ENCODE measurements around the gene WDR91. TPM values are rescaled to one million over a fixed set of nuclear protein-coding genes. Genes with fewer than 3 reads are reported as not detected.

WDR91 gene
- total and polyA plus RNA-seq, 2 donors (not counting 3 experiments of a cell fraction or from before 2014, with no cell fraction given) = 6.7 to 7.0 TPM

DNA sequence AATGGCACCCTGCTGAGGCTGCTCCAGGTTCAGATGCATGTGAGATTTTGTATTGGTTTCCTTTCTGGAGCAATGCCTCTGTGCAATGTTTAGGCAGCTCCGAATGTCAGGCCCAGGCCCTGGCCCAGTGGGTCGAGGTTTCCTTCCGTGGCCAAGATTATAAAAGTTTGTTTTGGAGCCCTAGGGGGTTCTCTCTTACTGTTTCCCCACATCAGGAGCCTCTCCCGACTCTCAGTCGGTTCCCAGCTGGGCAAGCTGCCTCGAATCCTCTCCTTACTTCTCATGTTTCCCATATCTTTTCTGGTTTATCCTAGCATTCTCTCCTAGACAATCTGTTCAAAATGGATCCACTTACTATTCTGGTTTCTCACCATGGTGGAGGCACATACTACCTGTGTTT lies 52.5 kb downstream of the WDR91 start:
- POLR2A ChIA-PET = no interaction called here

More for the DNA sequence above, 52.5 kb downstream of the WDR91 start:
- no peaks in the 10 kb centered on the region for H3K9me3 ChIP-seq (replicated peaks; ENCODE audit: control insufficient read depth, insufficient read depth, low read length)
- no peaks in the 10 kb centered on the region for H3K27me3 ChIP-seq (ENCODE audit: control insufficient read depth in 2 of 2, insufficient read depth in 2 of 2, low read length in 2 of 2)
- no peaks in the 10 kb centered on the region for H3K79me2 ChIP-seq (ENCODE audit: control insufficient read depth, insufficient read depth, low read length)
- H3K36me3 ChIP-seq (ENCODE audit: control insufficient read depth in 2 of 2, extremely low read depth in 1 of 2, insufficient read depth in 2 of 2, low read length in 2 of 2) = no peaks in the 10 kb centered on the region
- H3K4me1 ChIP-seq (ENCODE audit: control insufficient read depth, extremely low read depth, insufficient read depth, low read length) = peaks cover 33% of the 10 kb centered on the region
- no peak overlapping the region for H3K27ac ChIP-seq (ENCODE audit: insufficient read depth, low read depth, low read length)
- intact Hi-C loops (cut with micrococcal nuclease) = no loop called here
- CTCF ChIA-PET = interaction anchor here (2.5 to 2.8 kb wide), 2 partner anchors 12 to 172 kb away, joined by 12 to 19 read pairs; partner anchors contain the start of genes AGBL3 and TMEM140
- BruUV-seq (replicated peaks) = no TSS peak
- no peak overlapping the region for H3K9ac ChIP-seq (replicated peaks; ENCODE audit: extremely low read depth, insufficient read depth, low read length)
- dilution Hi-C loops (cut with MboI; ENCODE audit: extremely low pct_ligation_motif_present, low sequenced_read_pairs) = no loop called here
- TF ChIP-seq JUN (IDR thresholded peaks at IDR 0.05; ENCODE audit: borderline replicate concordance, insufficient read depth, insufficient read length, low read depth) (no peak), POLR2A (IDR thresholded peaks at IDR 0.05; ENCODE audit: low read depth, low read length) (no peak), MYC (IDR thresholded peaks at IDR 0.05; ENCODE audit: low read depth, low read length) (no peak), EZH2 (IDR thresholded peaks at IDR 0.05; ENCODE audit: borderline replicate concordance, low read depth, low read length, severe bottlenecking) (no peak), GATA2 (IDR thresholded peaks at IDR 0.05; ENCODE audit: insufficient read depth, insufficient read length, low read depth, low read length) (no peak), POLR2AphosphoS5 (IDR thresholded peaks at IDR 0.05; ENCODE audit: insufficient read depth, low read depth, low read length) (no peak), FOS (IDR thresholded peaks at IDR 0.05; ENCODE audit: borderline replicate concordance, insufficient read depth, low read length) (no peak)
- TF ChIP-seq, protein P1, sequence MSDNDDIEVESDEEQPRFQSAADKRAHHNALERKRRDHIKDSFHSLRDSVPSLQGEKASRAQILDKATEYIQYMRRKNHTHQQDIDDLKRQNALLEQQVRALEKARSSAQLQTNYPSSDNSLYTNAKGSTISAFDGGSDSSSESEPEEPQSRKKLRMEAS (IDR thresholded peaks at IDR 0.05; ENCODE audit: insufficient read depth, insufficient read length) = no peak
- TF ChIP-seq, protein P2, sequence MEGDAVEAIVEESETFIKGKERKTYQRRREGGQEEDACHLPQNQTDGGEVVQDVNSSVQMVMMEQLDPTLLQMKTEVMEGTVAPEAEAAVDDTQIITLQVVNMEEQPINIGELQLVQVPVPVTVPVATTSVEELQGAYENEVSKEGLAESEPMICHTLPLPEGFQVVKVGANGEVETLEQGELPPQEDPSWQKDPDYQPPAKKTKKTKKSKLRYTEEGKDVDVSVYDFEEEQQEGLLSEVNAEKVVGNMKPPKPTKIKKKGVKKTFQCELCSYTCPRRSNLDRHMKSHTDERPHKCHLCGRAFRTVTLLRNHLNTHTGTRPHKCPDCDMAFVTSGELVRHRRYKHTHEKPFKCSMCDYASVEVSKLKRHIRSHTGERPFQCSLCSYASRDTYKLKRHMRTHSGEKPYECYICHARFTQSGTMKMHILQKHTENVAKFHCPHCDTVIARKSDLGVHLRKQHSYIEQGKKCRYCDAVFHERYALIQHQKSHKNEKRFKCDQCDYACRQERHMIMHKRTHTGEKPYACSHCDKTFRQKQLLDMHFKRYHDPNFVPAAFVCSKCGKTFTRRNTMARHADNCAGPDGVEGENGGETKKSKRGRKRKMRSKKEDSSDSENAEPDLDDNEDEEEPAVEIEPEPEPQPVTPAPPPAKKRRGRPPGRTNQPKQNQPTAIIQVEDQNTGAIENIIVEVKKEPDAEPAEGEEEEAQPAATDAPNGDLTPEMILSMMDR (IDR thresholded peaks at IDR 0.05; ENCODE audit: extremely low read depth in 1 of 2, insufficient read depth in 1 of 2, low read depth in 1 of 2, low read length in 2 of 2) = no peak
- H2AFZ ChIP-seq (ENCODE audit: low read depth, low read length) = no peak overlapping the region
- no peaks in the 10 kb centered on the region for H4K20me1 ChIP-seq (replicated peaks; ENCODE audit: control insufficient read depth, extremely low read depth, insufficient read depth, low read length)
- FAIRE-seq = no peak
- no peak for DNase-seq (ENCODE audit: low read depth, low spot score)
- no peak overlapping the region for H3K4me2 ChIP-seq (ENCODE audit: insufficient read depth, low read length)
- no peaks in the 10 kb centered on the region for H3K9me1 ChIP-seq (replicated peaks; ENCODE audit: control insufficient read depth, extremely low read depth, insufficient read depth, low read length)
- no peak overlapping the region for H3K4me3 ChIP-seq (replicated peaks in 1 of 3; ENCODE audit: insufficient read depth in 1 of 3, low read depth in 1 of 3, low read length in 3 of 3)

Data from endothelial cell of umbilical vein (primary cell).